HL-60 (cell line): Measurements from ENCODE around the gene CRYBG2.
A peak's percentile ranks its signal among the peaks of the same experiment; 100 is the strongest.

Experiments used
- DNase-seq, 2 experiments: peaks; one replicate each; pipeline ENCODE4 v3.0.0-alpha.2; 2010 to 2020; ENCODE audit warnings: low read depth in 1 of 2, low spot score in 1 of 2
- H3K27ac ChIP-seq: fragments of 250-450 bp; sonication (Bioruptor Pico); replicated peaks from 2 replicates; pipeline ENCODE4 v1.5.1; 2020; ENCODE audit warnings: mild to moderate bottlenecking, moderate library complexity
- H3K27me3 ChIP-seq: fragments of 250-450 bp; sonication (Bioruptor Pico); 2 replicates; pipeline ENCODE4 v1.5.1; 2021; ENCODE audit warnings: mild to moderate bottlenecking, moderate library complexity; ENCODE audit not compliant: insufficient read depth, poor library complexity, severe bottlenecking
- H3K4me3 ChIP-seq: replicated peaks from 2 replicates; pipeline ENCODE4 v1.5.1; 2011; ENCODE audit warnings: mild to moderate bottlenecking, control low read depth, low read length; ENCODE audit not compliant: insufficient read depth
- CTCF ChIP-seq: IDR thresholded peaks from one replicate; pipeline ENCODE4 v1.5.1; 2011; ENCODE audit warnings: low read length, control low read depth, inconsistent platforms; ENCODE audit not compliant: insufficient read depth
- GABPA ChIP-seq: IDR thresholded peaks from 2 replicates; pipeline ENCODE4 v1.6.1; 2012; ENCODE audit warnings: low read depth
- POLR2AphosphoS5 ChIP-seq: IDR thresholded peaks from 2 replicates; pipeline ENCODE4 v1.6.1; 2012; ENCODE audit warnings: low read depth
- SPI1 ChIP-seq: IDR thresholded peaks from 2 replicates; pipeline ENCODE4 v1.6.1; 2012; ENCODE audit warnings: low read depth, mild to moderate bottlenecking, borderline replicate concordance
- TF ChIP-seq, protein P1 (sequence below): IDR thresholded peaks from 2 replicates; pipeline ENCODE4 v1.6.1; 2012; ENCODE audit warnings: low read depth; ENCODE audit not compliant: insufficient replicate concordance

CRYBG2 gene

GRCh38 chr1:26321315-26322041 lies 32.5 kb downstream of the CRYBG2 start:
- Histone ChIP-seq H3K27me3 (no peaks in the 10 kb centered on the region), H3K4me3 (no peak overlapping the region), H3K27ac (no peak overlapping the region)
- TF ChIP-seq CTCF = peak; percentile 57
- TF ChIP-seq, protein P1, sequence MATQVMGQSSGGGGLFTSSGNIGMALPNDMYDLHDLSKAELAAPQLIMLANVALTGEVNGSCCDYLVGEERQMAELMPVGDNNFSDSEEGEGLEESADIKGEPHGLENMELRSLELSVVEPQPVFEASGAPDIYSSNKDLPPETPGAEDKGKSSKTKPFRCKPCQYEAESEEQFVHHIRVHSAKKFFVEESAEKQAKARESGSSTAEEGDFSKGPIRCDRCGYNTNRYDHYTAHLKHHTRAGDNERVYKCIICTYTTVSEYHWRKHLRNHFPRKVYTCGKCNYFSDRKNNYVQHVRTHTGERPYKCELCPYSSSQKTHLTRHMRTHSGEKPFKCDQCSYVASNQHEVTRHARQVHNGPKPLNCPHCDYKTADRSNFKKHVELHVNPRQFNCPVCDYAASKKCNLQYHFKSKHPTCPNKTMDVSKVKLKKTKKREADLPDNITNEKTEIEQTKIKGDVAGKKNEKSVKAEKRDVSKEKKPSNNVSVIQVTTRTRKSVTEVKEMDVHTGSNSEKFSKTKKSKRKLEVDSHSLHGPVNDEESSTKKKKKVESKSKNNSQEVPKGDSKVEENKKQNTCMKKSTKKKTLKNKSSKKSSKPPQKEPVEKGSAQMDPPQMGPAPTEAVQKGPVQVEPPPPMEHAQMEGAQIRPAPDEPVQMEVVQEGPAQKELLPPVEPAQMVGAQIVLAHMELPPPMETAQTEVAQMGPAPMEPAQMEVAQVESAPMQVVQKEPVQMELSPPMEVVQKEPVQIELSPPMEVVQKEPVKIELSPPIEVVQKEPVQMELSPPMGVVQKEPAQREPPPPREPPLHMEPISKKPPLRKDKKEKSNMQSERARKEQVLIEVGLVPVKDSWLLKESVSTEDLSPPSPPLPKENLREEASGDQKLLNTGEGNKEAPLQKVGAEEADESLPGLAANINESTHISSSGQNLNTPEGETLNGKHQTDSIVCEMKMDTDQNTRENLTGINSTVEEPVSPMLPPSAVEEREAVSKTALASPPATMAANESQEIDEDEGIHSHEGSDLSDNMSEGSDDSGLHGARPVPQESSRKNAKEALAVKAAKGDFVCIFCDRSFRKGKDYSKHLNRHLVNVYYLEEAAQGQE = no peak
- peak; percentile 70 to 94 for DNase-seq

GRCh38 chr1:26320896-26321295 lies 33.0 kb downstream of the CRYBG2 start:
- no peak for DNase-seq
- no peak overlapping the region for H3K4me3 ChIP-seq
- TF ChIP-seq SPI1 = no peak
- no peak for TF ChIP-seq POLR2AphosphoS5
- TF ChIP-seq GABPA = no peak
- TF ChIP-seq CTCF = no peak
- TF ChIP-seq, protein P1 = no peak
- no peak overlapping the region for H3K27ac ChIP-seq
- no peaks in the 10 kb centered on the region for H3K27me3 ChIP-seq

DNA sequence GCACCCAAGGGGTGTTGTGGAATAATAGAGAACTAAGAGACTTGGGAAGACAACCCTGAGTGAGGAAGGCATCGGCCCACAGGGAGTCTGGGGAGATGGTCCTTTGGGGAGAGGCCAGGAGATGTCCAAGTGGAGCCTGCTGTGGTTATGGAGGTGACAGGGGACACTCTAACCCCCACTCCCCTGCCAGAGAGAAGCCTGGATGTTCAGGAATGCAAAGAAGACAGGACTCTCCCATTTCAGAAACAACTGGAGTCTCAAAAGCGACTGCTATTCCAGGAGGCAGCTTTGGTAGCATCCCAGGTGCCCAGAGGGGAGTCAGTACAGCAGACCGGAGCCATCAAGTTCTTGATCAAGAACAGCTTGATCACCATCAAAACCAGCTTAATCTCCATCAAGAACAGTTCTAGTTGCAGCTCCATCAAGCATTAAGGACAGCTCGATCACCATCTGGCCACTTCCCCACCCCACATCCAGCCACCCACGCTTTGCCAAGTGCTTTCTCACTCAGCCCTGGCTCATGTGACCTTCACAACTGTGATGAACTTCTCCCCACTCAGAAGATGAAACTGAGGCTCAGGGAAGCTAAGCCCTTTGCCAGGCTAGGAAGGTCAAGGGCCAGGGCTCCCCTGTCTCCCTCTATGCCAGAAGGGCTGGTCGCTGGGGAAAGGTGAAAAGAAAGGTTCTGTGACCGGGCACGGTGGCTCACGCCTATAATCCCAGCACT lies 35.4 kb downstream of the CRYBG2 start:
- Histone ChIP-seq H3K27ac (peak overlapping the region; percentile 42; the same call in 1 of the 2 replicates), H3K4me3 (no peak overlapping the region), H3K27me3 (no peaks in the 10 kb centered on the region)
- TF ChIP-seq GABPA = no peak
- no peak for TF ChIP-seq POLR2AphosphoS5
- TF ChIP-seq CTCF = no peak
- TF ChIP-seq, protein P1 = no peak
- TF ChIP-seq SPI1 = no peak; the same call in 1 of the 2 replicates
- DNase-seq = no peak
